ENCODE results near the gene ARHGEF11.

The ARHGEF11 gene

DNA sequence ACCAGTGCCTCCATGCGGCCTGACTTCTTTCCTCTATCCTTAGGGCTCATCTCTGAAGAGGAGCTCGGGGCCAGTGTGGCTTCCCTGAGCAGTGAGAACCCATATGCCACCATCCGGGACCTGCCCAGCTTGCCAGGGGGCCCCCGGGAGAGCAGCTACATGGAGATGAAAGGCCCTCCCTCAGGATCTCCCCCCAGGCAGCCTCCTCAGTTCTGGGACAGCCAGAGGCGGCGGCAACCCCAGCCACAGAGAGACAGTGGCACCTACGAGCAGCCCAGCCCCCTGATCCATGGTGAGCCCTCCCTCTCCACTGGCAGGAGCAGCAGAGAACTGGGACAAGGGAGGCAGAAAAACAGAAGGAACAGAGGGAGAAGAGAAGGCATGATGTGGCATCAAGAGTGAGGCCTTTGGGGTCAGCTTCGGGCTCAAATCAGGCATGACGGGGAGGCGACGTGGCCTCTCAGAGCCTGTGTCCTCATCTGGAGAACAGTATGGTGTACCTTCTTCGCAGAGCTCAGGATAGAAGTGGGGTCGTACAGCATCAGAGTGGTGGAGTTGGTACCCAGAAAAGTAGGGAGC, 131.6 kb downstream of the ARHGEF11 start:
- no peak overlapping the region for H3K4me3 ChIP-seq (ENCODE audit: low read depth, low read length)
- TF ChIP-seq MYC (IDR thresholded peaks at IDR 0.05; ENCODE audit: low read depth, low read length) (no peak), POLR2A (IDR thresholded peaks at IDR 0.05; ENCODE audit: extremely low read depth, insufficient read length) (no peak)
- TF ChIP-seq, protein P1, sequence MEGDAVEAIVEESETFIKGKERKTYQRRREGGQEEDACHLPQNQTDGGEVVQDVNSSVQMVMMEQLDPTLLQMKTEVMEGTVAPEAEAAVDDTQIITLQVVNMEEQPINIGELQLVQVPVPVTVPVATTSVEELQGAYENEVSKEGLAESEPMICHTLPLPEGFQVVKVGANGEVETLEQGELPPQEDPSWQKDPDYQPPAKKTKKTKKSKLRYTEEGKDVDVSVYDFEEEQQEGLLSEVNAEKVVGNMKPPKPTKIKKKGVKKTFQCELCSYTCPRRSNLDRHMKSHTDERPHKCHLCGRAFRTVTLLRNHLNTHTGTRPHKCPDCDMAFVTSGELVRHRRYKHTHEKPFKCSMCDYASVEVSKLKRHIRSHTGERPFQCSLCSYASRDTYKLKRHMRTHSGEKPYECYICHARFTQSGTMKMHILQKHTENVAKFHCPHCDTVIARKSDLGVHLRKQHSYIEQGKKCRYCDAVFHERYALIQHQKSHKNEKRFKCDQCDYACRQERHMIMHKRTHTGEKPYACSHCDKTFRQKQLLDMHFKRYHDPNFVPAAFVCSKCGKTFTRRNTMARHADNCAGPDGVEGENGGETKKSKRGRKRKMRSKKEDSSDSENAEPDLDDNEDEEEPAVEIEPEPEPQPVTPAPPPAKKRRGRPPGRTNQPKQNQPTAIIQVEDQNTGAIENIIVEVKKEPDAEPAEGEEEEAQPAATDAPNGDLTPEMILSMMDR (IDR thresholded peaks at IDR 0.05; ENCODE audit: low read depth, low read length), result no peak
- TF ChIP-seq, protein P2, sequence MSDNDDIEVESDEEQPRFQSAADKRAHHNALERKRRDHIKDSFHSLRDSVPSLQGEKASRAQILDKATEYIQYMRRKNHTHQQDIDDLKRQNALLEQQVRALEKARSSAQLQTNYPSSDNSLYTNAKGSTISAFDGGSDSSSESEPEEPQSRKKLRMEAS (IDR thresholded peaks at IDR 0.05; ENCODE audit: low read depth, low read length), result no peak
- DNase-seq (ENCODE audit: low read depth), result no peak

DNA sequence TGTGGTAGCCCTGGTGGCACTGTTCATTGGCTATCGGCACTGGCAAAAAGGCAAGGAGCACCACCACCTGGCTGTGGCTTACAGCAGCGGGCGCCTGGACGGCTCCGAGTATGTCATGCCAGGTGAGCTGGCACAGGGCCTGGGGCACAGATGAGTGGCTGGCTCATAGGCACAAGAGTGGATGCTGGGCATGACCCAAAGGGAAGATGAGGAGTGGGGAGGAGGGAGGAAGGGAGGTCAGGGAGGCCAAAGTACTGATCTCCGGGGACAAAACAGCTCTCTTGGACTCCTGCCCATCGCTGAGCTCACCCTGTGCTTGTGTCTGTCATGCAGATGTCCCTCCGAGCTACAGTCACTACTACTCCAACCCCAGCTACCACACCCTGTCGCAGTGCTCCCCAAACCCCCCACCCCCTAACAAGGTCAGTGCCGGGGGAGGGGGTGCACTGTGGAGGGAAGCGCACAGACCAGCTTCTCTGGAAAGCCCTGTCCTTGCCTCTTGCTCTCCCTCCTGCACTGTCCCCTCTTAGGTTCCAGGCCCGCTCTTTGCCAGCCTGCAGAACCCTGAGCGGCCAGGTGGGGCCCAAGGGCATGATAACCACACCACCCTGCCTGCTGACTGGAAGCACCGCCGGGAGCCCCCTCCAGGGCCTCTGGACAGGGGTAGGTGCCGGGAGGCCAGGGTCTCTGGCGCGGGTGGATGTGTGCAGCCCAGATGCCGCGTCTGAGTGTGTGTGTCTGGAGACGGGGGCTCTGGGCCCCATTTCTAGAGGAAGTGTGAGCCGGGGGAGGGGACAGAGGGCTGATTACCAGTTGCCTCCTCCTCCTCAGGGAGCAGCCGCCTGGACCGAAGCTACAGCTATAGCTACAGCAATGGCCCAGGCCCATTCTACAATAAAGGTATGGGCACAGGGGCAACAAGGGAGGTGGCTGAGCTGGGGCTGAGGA, 132.4 kb downstream of the ARHGEF11 start:
- no peak overlapping the region for H3K4me3 ChIP-seq (ENCODE audit: low read depth, low read length)
- TF ChIP-seq, protein P1 (IDR thresholded peaks at IDR 0.05; ENCODE audit: low read depth, low read length), result no peak
- TF ChIP-seq POLR2A (IDR thresholded peaks at IDR 0.05; ENCODE audit: extremely low read depth, insufficient read length), result no peak
- TF ChIP-seq, protein P2 (IDR thresholded peaks at IDR 0.05; ENCODE audit: low read depth, low read length), result no peak
- no peak for TF ChIP-seq MYC (IDR thresholded peaks at IDR 0.05; ENCODE audit: low read depth, low read length)
- DNase-seq (ENCODE audit: low read depth), result peak; percentile 52

DNA sequence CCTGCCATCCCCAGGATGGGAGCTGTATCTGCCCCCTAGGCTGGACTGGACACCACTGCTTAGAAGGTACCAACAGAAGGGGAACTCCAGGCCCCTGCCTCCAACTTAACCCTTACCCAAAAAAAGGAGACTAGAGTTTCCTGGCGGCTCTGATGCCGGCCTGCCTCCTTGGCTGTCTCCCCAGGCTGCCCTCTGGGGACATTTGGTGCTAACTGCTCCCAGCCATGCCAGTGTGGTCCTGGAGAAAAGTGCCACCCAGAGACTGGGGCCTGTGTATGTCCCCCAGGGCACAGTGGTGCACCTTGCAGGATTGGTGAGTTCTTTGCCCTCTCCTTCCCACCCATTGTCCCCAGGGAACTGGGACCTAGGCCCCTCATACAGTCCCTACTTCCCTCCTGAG, 133.2 kb downstream of the ARHGEF11 start:
- TF ChIP-seq MYC (IDR thresholded peaks at IDR 0.05; ENCODE audit: low read depth, low read length), result no peak
- TF ChIP-seq, protein P2 (IDR thresholded peaks at IDR 0.05; ENCODE audit: low read depth, low read length), result no peak
- no peak for TF ChIP-seq POLR2A (IDR thresholded peaks at IDR 0.05; ENCODE audit: extremely low read depth, insufficient read length)
- H3K4me3 ChIP-seq (ENCODE audit: low read depth, low read length), result no peak overlapping the region
- DNase-seq (ENCODE audit: low read depth), result no peak

DNA sequence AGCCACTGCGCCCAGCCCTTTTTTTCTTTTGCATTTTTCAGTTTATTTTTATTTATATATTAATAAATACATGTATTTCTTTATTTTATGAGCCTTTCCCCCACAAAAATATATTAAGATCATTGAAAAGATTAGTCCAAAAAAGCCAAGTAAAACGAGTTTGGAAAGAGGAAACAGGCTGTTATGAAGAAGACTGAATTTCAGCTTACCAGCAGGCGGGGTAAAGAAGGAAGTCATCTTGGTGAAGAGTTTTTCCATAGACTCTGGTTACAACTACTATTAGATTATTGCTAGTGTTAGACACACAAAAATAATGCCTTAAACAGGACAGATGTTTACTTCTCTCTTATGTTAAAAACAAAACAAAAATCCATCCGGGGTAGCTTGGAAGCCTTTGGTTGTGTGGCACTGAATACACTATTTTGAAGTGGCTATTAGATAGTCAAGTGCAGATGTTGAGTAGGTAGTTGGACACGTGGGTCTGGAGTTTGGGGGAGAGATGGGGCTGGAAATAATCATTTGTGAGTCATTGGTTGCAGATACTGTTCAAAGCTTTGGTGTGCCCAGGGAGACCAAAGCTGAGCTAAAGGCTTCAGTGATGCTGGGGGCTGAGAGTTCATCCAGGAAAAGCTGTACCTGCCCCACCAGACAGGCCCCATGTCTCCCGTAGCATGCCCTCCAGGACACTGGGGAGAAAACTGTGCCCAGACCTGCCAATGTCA, 133.8 kb downstream of the ARHGEF11 start:
- TF ChIP-seq, protein P2 (IDR thresholded peaks at IDR 0.05; ENCODE audit: low read depth, low read length), result no peak
- TF ChIP-seq POLR2A (IDR thresholded peaks at IDR 0.05; ENCODE audit: extremely low read depth, insufficient read length), result no peak
- no peak for TF ChIP-seq MYC (IDR thresholded peaks at IDR 0.05; ENCODE audit: low read depth, low read length)
- TF ChIP-seq, protein P1 (IDR thresholded peaks at IDR 0.05; ENCODE audit: low read depth, low read length), result no peak
- peak; percentile 49 for DNase-seq (ENCODE audit: low read depth)
- no peak overlapping the region for H3K4me3 ChIP-seq (ENCODE audit: low read depth, low read length)

DNA sequence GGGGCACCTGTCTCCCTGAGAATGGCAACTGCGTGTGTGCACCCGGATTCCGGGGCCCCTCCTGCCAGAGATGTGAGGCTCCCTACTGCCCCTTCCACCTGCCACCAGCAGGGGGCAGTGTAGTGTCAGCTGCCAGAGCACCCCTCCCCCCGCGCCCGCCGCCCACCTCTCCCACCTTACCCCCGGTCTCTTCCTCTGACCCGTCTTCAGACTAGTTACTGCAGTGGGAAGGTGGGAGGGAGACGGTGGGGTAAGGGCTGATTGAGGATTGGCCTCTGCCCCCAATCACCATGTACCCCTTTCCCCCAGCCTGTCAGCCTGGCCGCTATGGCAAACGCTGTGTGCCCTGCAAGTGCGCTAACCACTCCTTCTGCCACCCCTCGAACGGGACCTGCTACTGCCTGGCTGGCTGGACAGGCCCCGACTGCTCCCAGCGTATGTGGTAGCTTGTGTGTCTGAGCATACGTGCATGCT, 135.2 kb downstream of the ARHGEF11 start:
- no peak overlapping the region for H3K4me3 ChIP-seq (ENCODE audit: low read depth, low read length)
- DNase-seq (ENCODE audit: low read depth), result peak; percentile 67
- TF ChIP-seq, protein P2 (IDR thresholded peaks at IDR 0.05; ENCODE audit: low read depth, low read length), result no peak
- TF ChIP-seq POLR2A (IDR thresholded peaks at IDR 0.05; ENCODE audit: extremely low read depth, insufficient read length) (no peak), MYC (IDR thresholded peaks at IDR 0.05; ENCODE audit: low read depth, low read length) (no peak)
- TF ChIP-seq, protein P1 (IDR thresholded peaks at IDR 0.05; ENCODE audit: low read depth, low read length), result peak; percentile 71

All from NB4 (cell line).